CD14-positive monocyte (primary cell): ENCODE results near the gene C1orf50. TPM values are rescaled to one million over a fixed set of nuclear protein-coding genes. Genes with fewer than 3 reads are reported as not detected.
A peak's percentile ranks its signal among the peaks of the same experiment; 100 is the strongest.

Source experiments
- DNase-seq, 3 donors: peaks; one replicate each; pipeline ENCODE4 v3.0.0-alpha.2; 2011 to 2022
- H2AFZ ChIP-seq: 2 replicates; pipeline ENCODE4 v1.6.0; 2012; ENCODE audit warnings: mild to moderate bottlenecking, low read depth, low read length, inconsistent platforms; ENCODE audit not compliant: insufficient read depth, poor library complexity, severe bottlenecking
- H3K27ac ChIP-seq, 2 donors: 1 replicate in 1 of 2; 2 replicates in 1 of 2; pipeline ENCODE4 v1.5.1; 2012 to 2013; ENCODE audit warnings: low read length in 2 of 2, control low read depth in 1 of 2, inconsistent platforms in 1 of 2, low read depth in 1 of 2, mild to moderate bottlenecking in 1 of 2
- H3K27me3 ChIP-seq, 2 donors: one replicate each; pipeline versions ENCODE4 v1.6.0 to v1.6.1; 2011 to 2013; ENCODE audit warnings: low read length in 2 of 2; ENCODE audit not compliant: control insufficient read depth in 2 of 2, insufficient read depth in 2 of 2
- H3K36me3 ChIP-seq, 2 donors: replicated peaks in 1 of 2; 1 replicate in 1 of 2; 2 replicates in 1 of 2; pipeline versions ENCODE4 v1.5.1 to v1.6.1; 2012 to 2013; ENCODE audit warnings: low read length in 2 of 2, control low read depth in 1 of 2, inconsistent platforms in 1 of 2, mild to moderate bottlenecking in 1 of 2; ENCODE audit not compliant: insufficient read depth in 2 of 2, control insufficient read depth in 1 of 2
- H3K4me1 ChIP-seq, 2 donors: 1 replicate in 1 of 2; 2 replicates in 1 of 2; pipeline versions ENCODE4 v1.5.1 to v1.6.1; 2012 to 2013; ENCODE audit warnings: low read length in 2 of 2, control low read depth in 1 of 2, inconsistent platforms in 1 of 2, mild to moderate bottlenecking in 1 of 2, moderate library complexity in 1 of 2; ENCODE audit not compliant: insufficient read depth in 2 of 2, control insufficient read depth in 1 of 2
- H3K4me2 ChIP-seq: replicated peaks from 2 replicates; pipeline ENCODE3; 2012; ENCODE audit warnings: low read length, moderate library complexity, mild to moderate bottlenecking; ENCODE audit not compliant: poor library complexity, severe bottlenecking; ENCODE audit errors: extremely low read depth
- H3K4me3 ChIP-seq, 3 experiments: fragments of 200-600 bp in 1 of 3; sonication (generic) in 1 of 3; replicated peaks in 1 of 3; 1 replicate in 2 of 3; 2 replicates in 1 of 3; pipeline ENCODE4 v1.5.1; 2011 to 2013; ENCODE audit warnings: low read length in 3 of 3, mild to moderate bottlenecking in 3 of 3, control low read depth in 2 of 3, low read depth in 2 of 3, inconsistent platforms in 1 of 3, moderate library complexity in 1 of 3
- H3K79me2 ChIP-seq: 2 replicates; pipeline ENCODE4 v1.6.0; 2012; ENCODE audit warnings: mild to moderate bottlenecking, control low read depth, inconsistent platforms, low read length, moderate library complexity; ENCODE audit not compliant: insufficient read depth
- H3K9ac ChIP-seq: 2 replicates; pipeline ENCODE4 v1.6.0; 2017; ENCODE audit warnings: low read length, mild to moderate bottlenecking; ENCODE audit not compliant: insufficient read depth, poor library complexity, severe bottlenecking
- H3K9me3 ChIP-seq, 2 donors: replicated peaks in 1 of 2; 1 replicate in 1 of 2; 2 replicates in 1 of 2; pipeline versions ENCODE4 v1.5.1 to v1.6.1; 2012 to 2013; ENCODE audit warnings: low read length in 2 of 2, control low read depth in 1 of 2; ENCODE audit not compliant: control insufficient read depth in 1 of 2, insufficient read depth in 1 of 2
- H4K20me1 ChIP-seq: 2 replicates; pipeline ENCODE4 v1.6.0; 2012; ENCODE audit warnings: mild to moderate bottlenecking, low read length, control low read depth, moderate library complexity; ENCODE audit not compliant: insufficient read depth
- H3K27ac Mint-ChIP-seq, 7 donors: one replicate each; pipeline ENCODE4 v1.8.0; 2020; ENCODE audit warnings: mild to moderate bottlenecking in 7 of 7, mixed read lengths in 7 of 7, moderate library complexity in 6 of 7, inconsistent platforms in 2 of 7
- H3K27me3 Mint-ChIP-seq, 3 donors: one replicate each; pipeline ENCODE4 v1.8.0; 2021 to 2022; ENCODE audit warnings: low read depth in 3 of 3, mild to moderate bottlenecking in 3 of 3, mixed read lengths in 3 of 3, moderate library complexity in 3 of 3, inconsistent platforms in 1 of 3
- H3K36me3 Mint-ChIP-seq, 2 donors: one replicate each; pipeline ENCODE4 v1.8.0; 2020; ENCODE audit warnings: mixed read lengths in 2 of 2, inconsistent platforms in 1 of 2, mild to moderate bottlenecking in 1 of 2
- H3K4me1 Mint-ChIP-seq: one replicate; pipeline ENCODE4 v1.8.0; 2020; ENCODE audit warnings: mild to moderate bottlenecking, mixed read lengths
- H3K4me3 Mint-ChIP-seq, 2 donors: one replicate each; pipeline ENCODE4 v1.8.0; 2020; ENCODE audit warnings: mild to moderate bottlenecking in 2 of 2, mixed read lengths in 2 of 2, moderate library complexity in 1 of 2
- H3K9me3 Mint-ChIP-seq, 7 donors: one replicate each; pipeline ENCODE4 v1.8.0; 2020 to 2022; ENCODE audit warnings: mixed read lengths in 7 of 7, mild to moderate bottlenecking in 6 of 7, moderate library complexity in 6 of 7, inconsistent platforms in 2 of 7
- CTCF ChIP-seq: fragments of 200-600 bp; IDR thresholded peaks from one replicate; pipeline ENCODE4 v1.8.0; 2022; ENCODE audit warnings: antibody characterized with exemption, mild to moderate bottlenecking
- WGBS: methylation state at CpG from one replicate; pipeline ENCODE4 v1.1.5; 2013; ENCODE audit warnings: missing lambda C conversion rate; ENCODE audit not compliant: insufficient coverage; 5-methylcytosine and 5-hydroxymethylcytosine counted together
- intact Hi-C, 2 donors: fragments of 100-400 bp; cut with micrococcal nuclease; formaldehyde crosslinking; loops; one replicate each; pipeline versions ENCODE4 v1.15.0 to v1.15.1; 2023
- polyA plus RNA-seq, 3 donors: library from polyadenylated mRNA; depleted of rRNA in 1 of 3; unstranded in 2 of 3; stranded (reverse) in 1 of 3; fragments of 300-500 nt in 2 of 3; fragments of >200 nt in 1 of 3; fragmentation: Illumina TruSeq in 2 of 3; gene quantifications; 1 replicate in 2 of 3; 2 replicates in 1 of 3; pipeline ENCODE4 v1.2.3, GENCODE V29; 2012 to 2021

C1orf50 gene
- polyA plus RNA-seq, 3 donors = 3.7 to 9.2 (median 4.3) TPM

- H3K79me2 ChIP-seq = no peaks in the 10 kb centered on the region
- H3K36me3 ChIP-seq = peaks cover 56 to 88% of the 10 kb centered on the region in 2 donors
- H3K27me3 Mint-ChIP-seq = no peaks in the 10 kb centered on the region
- no peak overlapping the region for H2AFZ ChIP-seq
- H3K4me1 ChIP-seq = no peaks in the 10 kb centered on the region
- intact Hi-C loops = loop anchor here in 1 of 2 donors (5.0 kb wide), 1 partner anchor 294 kb away; no protein-coding TSS in a partner anchor
- peaks cover 82 to 90% of the 10 kb centered on the region in 2 donors for H3K36me3 Mint-ChIP-seq
- no peaks in the 10 kb centered on the region for H3K9me3 Mint-ChIP-seq
- no peaks in the 10 kb centered on the region for H3K4me1 Mint-ChIP-seq
- H3K9me3 ChIP-seq = no peaks in the 10 kb centered on the region
- DNase-seq = peak in 2 of 3 donors; percentile 13 to 31
- TF ChIP-seq CTCF = peak; percentile 60
- H3K27ac ChIP-seq = no peak overlapping the region
- no peaks in the 10 kb centered on the region for H3K27me3 ChIP-seq
- no peak overlapping the region for H3K4me3 Mint-ChIP-seq
- no peak overlapping the region for H3K9ac ChIP-seq
- H3K27ac Mint-ChIP-seq = peak overlapping the region in 1 of 7 donors; percentile 27
- H3K4me3 ChIP-seq = no peak overlapping the region
- H3K4me2 ChIP-seq = no peak overlapping the region
- H4K20me1 ChIP-seq = no peaks in the 10 kb centered on the region
Observed at GRCh38 chr1:42777852-42778251, 10.8 kb downstream of the C1orf50 start.

- peaks cover 6 to 8% (median 7%) of the 10 kb centered on the region in 3 donors for H3K27me3 Mint-ChIP-seq
- no peak for DNase-seq
- peaks cover 76 to 83% of the 10 kb centered on the region in 2 donors for H3K36me3 Mint-ChIP-seq
- Histone ChIP-seq H3K9me3 (no peaks in the 10 kb centered on the region), H4K20me1 (no peaks in the 10 kb centered on the region), H3K27ac (no peak overlapping the region), H3K36me3 (peaks cover 47 to 76% of the 10 kb centered on the region in 2 donors), H3K4me1 (peaks cover 1 to 2% of the 10 kb centered on the region in 2 donors), H3K9ac (no peak overlapping the region), H3K4me2 (no peak overlapping the region), H2AFZ (no peak overlapping the region), H3K27me3 (peaks cover 0 to 6% of the 10 kb centered on the region in 2 donors), H3K79me2 (no peaks in the 10 kb centered on the region), H3K4me3 (no peak overlapping the region)
- WGBS = 80% methylated on average over 1 of the region's 2 CpGs
- no peak for TF ChIP-seq CTCF
- H3K4me3 Mint-ChIP-seq = no peak overlapping the region
- intact Hi-C loops = loop anchor here in 1 of 2 donors (5.0 kb wide), 2 partner anchors 133 to 293 kb away; no protein-coding TSS in a partner anchor
- H3K27ac Mint-ChIP-seq = no peak overlapping the region
- peaks cover 3% of the 10 kb centered on the region for H3K4me1 Mint-ChIP-seq
- H3K9me3 Mint-ChIP-seq = peaks cover 0 to 3% (median 0%) of the 10 kb centered on the region in 7 donors
Observed at GRCh38 chr1:42779725-42780124, 12.7 kb downstream of the C1orf50 start.
